Stimulated activated CD4-positive, alpha-beta T cell treated with anti-CD3 and anti-CD28 coated beads, Interleukin-2, amount 100 ng/mL, for 48 hours (primary cell): Measurements from ENCODE around the gene POLR2M.

Experiments
- DNase-seq, 2 donors: peaks; one replicate each; pipeline ENCODE4 v3.0.0-alpha.2; 2020

The POLR2M gene

DNA sequence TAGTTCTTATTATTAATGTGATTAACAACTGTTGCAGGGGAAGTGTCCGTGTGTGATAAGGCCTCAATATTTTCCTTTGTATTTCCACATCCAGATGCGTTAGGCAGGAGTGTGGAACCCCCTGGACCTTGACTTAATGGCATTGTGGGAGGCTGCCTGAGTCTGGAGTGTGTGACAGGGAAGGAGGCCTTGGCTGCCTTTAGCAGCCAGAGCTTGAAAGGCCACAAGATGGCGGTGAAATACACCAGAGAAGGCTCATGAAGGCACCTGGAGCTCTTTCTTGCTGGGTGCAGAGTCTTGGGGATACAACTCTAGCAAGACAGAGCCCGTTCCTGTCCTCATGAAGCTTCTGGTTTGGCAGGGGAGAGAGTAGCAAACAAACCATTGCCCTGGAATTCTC is 36.9 kb downstream of the POLR2M start:
- DNase-seq = no peak

DNA sequence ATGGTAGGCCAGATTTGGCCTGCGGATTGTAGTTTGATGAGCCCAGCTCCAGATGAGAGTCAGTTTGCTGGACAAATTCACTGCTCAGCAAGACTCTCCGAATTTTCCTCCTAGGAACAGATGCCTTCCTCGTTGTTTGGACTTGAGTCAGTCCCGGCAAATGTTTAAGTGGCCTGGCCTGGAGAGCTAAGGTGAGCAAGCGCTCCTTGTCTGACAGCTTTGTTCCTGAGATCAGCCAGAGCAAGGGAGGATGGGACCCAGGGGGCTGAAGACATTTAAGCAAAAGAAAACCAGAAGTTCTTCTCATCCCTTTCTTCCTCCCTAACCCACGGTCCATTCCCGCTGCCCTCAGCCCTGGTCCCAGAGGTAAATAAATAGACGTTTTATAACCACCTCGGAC is 40.3 kb downstream of the POLR2M start:
- no peak for DNase-seq

DNA sequence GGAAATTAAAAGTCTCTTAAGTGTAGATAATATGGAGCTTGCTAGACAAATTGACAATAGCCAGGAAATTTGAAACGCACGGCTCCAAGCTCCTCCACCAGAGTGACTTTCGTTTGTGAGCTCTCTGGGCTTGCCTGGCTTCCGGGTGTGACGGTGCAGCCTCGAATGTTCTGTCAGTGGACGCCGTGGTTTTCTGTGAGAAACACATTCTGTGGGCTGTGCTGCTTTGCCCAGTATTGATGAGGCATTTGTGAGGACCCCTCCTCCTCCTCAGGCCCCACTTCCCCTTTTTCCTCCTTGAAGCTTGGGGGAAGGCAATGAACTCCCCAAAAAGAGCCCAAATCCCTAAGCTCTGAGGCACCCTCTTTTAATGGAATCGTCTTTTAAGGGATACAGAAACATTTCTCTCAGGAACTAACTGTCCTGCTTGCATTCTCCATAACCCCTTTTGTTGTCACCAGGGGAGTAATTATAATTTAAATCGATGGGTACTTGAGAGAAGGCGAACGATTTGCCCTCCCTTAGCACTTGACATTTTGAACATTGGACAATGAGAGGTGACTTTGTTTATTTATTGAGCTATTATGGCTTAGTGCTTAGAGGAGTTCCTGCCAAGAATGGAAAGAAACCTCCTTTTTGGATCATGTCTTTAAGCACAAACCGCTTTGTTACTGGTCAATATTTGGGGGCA is 40.8 kb downstream of the POLR2M start:
- DNase-seq = no peak

DNA sequence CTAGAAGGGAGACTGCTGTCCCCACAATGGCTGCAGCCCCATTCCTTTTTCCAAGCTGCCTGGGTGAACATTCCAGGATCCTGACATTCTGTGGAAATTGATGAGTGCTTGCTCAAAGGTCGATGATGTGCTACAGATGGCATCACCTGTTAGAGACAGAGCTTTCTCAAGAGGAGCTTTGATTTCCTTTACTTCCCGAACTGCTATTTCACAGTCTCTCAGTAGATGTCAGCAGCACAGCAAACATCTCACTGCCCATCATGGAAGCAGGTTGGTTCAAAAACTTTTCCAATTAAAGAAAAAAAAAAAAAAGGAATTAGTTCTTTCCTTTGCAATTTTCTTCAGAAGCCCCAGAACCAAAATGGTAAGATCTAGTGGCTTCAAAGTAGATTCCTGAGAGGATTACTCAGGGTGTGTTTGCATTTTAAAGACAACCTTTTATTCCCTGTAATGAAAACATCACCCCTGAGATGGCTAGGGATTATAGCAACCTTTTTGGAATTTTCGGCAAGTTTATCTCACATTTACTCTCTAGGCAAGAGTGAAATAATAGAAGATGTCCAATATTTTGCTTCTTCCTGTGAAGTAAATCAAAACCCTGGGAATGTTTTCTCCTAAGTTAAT is 44.8 kb downstream of the POLR2M start:
- DNase-seq = no peak

DNA sequence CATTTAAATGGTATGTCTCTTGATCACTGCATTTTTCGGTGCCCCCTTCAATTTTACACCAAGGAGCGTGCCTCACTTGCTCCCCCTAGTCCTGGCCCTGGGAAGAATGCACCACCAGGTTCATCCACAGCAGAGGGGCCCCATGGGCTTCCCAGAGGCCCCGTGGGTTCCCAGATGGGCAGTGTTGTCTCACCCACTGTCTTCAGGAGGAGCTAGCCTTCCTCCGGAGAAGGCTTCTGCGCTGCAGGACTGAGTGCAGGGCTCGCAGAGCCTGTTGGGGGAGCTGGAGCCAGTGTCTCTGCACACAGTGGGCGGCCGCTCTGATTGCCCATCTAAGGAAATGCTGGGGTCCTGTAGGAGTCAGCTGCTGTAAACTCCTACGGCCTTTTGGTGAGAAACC is 45.9 kb downstream of the POLR2M start:
- DNase-seq = no peak

DNA sequence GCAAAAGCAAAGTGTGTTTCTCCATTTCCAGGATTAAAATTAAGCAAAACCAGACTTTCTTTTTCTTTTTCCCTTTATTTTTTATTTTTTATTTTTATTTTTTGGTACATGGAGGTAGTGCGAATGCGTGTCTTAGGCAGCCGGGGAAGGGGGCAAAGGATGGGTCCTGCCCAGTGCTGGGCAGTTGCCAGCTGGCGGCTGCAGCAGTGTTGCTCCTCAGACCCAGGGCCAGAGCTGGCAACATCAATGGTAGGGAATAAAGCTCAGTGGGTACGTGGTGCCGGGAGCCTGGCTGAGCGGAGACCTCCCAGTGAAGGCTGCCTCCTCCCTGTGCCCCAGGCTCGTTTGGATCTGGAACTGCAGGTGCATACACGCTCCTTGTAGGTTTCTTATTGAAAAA is 46.3 kb downstream of the POLR2M start:
- no peak for DNase-seq

DNA sequence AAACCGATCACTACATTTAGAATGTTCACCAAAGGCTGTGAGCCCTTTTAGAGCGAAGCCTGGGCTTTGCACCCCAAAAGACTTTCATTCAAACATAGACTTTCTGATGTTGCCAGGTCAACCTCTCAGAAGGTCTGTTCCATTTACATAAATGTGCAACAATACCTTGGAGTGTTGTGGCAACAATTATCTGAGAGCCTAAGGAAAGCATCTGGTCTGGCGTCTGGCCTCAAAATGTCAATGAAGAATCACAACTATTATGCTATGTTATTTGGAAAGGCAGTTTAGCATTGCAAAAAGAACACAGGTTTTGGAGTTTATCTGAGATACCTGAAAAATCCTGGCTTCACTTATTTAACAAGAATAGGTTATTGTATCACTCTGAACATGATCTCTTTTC is 50.0 kb downstream of the POLR2M start:
- DNase-seq = no peak

DNA sequence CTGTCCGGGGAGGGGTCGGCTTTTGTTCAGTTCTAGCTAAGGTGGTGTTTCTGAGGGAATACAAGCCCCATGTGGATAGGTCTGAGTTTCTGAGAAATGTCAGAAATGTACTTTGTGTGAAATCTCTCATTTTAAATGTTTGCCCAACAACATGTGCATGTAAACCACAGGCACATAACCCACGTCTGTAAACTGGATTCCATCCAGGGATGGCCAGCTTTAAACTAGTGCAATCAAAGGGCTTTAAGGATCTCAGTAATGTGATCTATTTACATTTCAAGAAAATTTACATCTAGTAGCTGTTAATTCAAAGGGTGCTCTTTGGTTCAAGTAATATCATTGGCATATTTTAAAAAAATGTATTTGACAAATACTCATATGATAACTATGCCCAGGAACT is 52.0 kb downstream of the POLR2M start:
- DNase-seq = no peak

DNA sequence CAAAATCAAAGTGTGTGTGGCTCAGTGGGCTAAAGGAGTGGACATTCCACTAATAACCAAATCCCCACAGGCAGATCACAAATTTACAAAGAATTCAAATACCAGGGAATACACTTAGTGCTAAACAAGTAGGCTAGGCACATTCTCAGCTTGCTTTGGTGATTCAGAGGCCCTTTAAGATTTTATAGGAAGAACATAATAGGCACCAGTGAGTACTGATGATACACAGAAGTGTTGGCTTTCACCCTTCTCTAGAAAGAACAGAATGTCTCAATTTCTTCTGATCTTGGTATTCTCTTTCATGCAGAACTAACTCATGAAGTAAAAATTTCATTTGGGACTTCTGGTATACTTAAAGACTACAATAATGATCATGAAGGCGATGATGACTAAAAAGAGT is 55.0 kb downstream of the POLR2M start:
- DNase-seq = no peak

DNA sequence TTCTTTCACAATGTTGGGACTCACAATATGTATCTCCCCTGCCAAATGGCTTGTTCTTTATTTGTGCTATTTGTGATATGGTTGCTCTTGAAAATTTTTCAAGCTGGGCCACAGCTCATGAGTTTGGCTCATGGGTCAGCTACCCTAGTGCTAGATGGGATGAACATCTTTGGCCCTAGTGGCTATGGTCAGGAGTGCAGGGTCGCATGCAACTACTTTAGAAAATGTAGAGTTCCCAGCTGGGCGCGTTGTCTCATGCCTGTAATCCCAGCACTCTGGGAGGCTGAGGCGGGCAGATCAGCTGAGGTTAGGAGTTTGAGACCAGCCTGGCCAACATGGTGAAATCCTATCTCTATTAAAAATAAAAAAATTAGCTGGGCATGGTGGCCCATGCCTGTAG is 55.8 kb downstream of the POLR2M start:
- no peak for DNase-seq

DNA sequence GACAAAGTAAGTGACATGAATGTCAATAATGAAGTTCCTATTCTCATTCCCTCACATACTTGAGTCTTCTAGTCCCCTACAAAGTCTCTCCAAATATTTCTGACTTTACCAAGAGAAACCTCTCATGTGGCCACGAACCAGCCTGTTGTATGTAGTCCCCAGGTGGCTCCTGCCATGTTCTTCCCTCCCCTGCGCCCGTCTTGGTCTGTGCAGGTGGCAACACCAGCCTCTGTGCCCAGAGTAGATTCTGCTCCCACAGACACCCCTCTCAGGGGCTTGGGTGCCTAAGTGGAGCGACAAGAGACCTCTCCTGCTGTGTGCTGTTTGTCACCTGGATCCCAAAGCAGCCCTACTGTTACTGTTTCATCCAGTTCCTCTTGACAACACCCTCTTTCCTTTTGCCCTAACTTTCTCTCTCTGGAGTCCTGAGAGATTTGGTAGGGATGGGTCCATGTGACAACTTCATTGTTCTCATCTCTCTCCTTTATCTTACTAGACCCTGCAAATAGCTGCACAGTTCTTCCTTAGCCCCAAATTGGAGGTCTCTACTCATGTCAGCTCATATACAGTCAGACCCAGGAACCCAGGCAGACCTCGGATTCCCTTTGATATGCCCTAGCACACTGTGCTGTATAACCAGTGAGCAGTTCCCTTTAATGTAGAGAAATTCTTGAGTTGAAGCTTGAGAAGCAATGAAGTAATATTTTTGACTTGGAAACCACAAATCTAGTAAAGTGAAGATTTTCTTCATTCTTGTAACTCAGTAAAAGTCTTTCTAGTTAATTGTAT is 56.9 kb downstream of the POLR2M start:
- DNase-seq = no peak
